Cardiac fibroblast (primary cell): ENCODE results near the gene ZNF212.
"Not testable (repeated sequence)": the region's sequence is repeated elsewhere in the genome, so short reads cannot be mapped to it uniquely, and the experiment has no call there.

ENCODE experiments used
- DNase-seq, 2 donors: peaks; one replicate each; pipeline versions ENCODE4 v3.0.0 to v3.0.0-alpha.2; 2010; ENCODE audit warnings: low read depth in 2 of 2
- H3K4me3 ChIP-seq, 2 donors: replicated peaks in 1 of 2; 1 replicate in 1 of 2; 2 replicates in 1 of 2; pipeline ENCODE4 v1.5.1; 2011; ENCODE audit warnings: low read depth in 2 of 2, low read length in 2 of 2, mild to moderate bottlenecking in 2 of 2, moderate library complexity in 1 of 2
- CTCF ChIP-seq: IDR thresholded peaks from one replicate; pipeline ENCODE4 v1.5.1; 2011; ENCODE audit warnings: low read depth, mild to moderate bottlenecking, low read length, inconsistent platforms

ZNF212 gene

GRCh38 chr7:149240637-149241036 is 1.2 kb downstream of the ZNF212 start:
- DNase-seq, result no peak
- H3K4me3 ChIP-seq, result peak overlapping the region; percentile 89 to 96
- no peak for TF ChIP-seq CTCF

- no peak for DNase-seq
- H3K4me3 ChIP-seq, result no peak overlapping the region
- no peak for TF ChIP-seq CTCF
Observed at GRCh38 chr7:149241696-149242095, 2.2 kb downstream of the ZNF212 start.

- no peak overlapping the region for H3K4me3 ChIP-seq
- DNase-seq, result peak in 1 of 2 donors; percentile 25
- no peak for TF ChIP-seq CTCF
Observed at GRCh38 chr7:149245244-149245643, 5.8 kb downstream of the ZNF212 start.

GRCh38 chr7:149245744-149246143 is 6.3 kb downstream of the ZNF212 start:
- TF ChIP-seq CTCF, result no peak
- H3K4me3 ChIP-seq, result no peak overlapping the region
- no peak for DNase-seq

- TF ChIP-seq CTCF, result no peak
Observed at GRCh38 chr7:149248777-149249176, 9.3 kb downstream of the ZNF212 start.

GRCh38 chr7:149250151-149250550 is 10.7 kb downstream of the ZNF212 start:
- DNase-seq, result not testable (repeated sequence)

More at GRCh38 chr7:149248777-149249176, 9.3 kb downstream of the ZNF212 start:
- DNase-seq, result no peak
- no peak overlapping the region for H3K4me3 ChIP-seq

GRCh38 chr7:149251518-149251917 is 12.1 kb downstream of the ZNF212 start:
- not testable (repeated sequence) for H3K4me3 ChIP-seq, DNase-seq

More at GRCh38 chr7:149250151-149250550, 10.7 kb downstream of the ZNF212 start:
- H3K4me3 ChIP-seq, result not testable (repeated sequence)

GRCh38 chr7:149252378-149252777 is 12.9 kb downstream of the ZNF212 start:
- DNase-seq, result no peak
- TF ChIP-seq CTCF, result no peak
- H3K4me3 ChIP-seq, result no peak overlapping the region
